A673 (cell line): Measurements from ENCODE around the gene CATSPERB. TPM values are rescaled to one million over a fixed set of nuclear protein-coding genes. Genes with fewer than 3 reads are reported as not detected.

ENCODE experiments used
- BruUV-seq: library from RNA; stranded (reverse); fragments of 400-500 nt; replicated peaks from 2 replicates; lab custom pipeline; 2021; lab: Mats Ljungman, UMichigan
- CTCF ChIA-PET: fragments of 300-600 bp; sonication (Branson Sonifier 250); formaldehyde crosslinking; loops from one replicate; lab custom pipeline; 2022; ENCODE audit warnings: antibody characterized with exemption; lab: Charles Lee
- POLR2A ChIA-PET: fragments of 300-600 bp; sonication (Branson Sonifier 250); formaldehyde crosslinking; loops from one replicate; lab custom pipeline; 2022; ENCODE audit warnings: antibody characterized with exemption; ENCODE audit not compliant: low non-redundant PET; lab: Charles Lee
- DNase-seq: peaks from one replicate; pipeline ENCODE4 v3.0.0-alpha.2; 2015; ENCODE audit warnings: low spot score
- H3K27ac ChIP-seq: fragments of 200-600 bp; sonication (generic); 2 replicates; pipeline ENCODE4 v1.5.1; 2016; ENCODE audit warnings: mixed run types, low read depth, mild to moderate bottlenecking, mixed read lengths, antibody characterized with exemption, low read length; ENCODE audit not compliant: poor library complexity, severe bottlenecking
- H3K27me3 ChIP-seq: fragments of 200-600 bp; sonication (generic); replicated peaks from 2 replicates; pipeline ENCODE4 v1.6.1; 2017; ENCODE audit warnings: mixed run types, low read depth, mild to moderate bottlenecking, mixed read lengths, antibody characterized with exemption, low read length; ENCODE audit not compliant: insufficient read depth, poor library complexity
- H3K36me3 ChIP-seq: fragments of 200-600 bp; sonication (generic); 2 replicates; pipeline ENCODE4 v1.6.1; 2016; ENCODE audit warnings: mixed run types, mild to moderate bottlenecking, mixed read lengths, antibody characterized with exemption, low read length; ENCODE audit not compliant: insufficient read depth, poor library complexity, severe bottlenecking
- H3K4me1 ChIP-seq: fragments of 200-600 bp; sonication (generic); 2 replicates; pipeline ENCODE4 v1.6.1; 2017; ENCODE audit warnings: mixed run types, mild to moderate bottlenecking, mixed read lengths, antibody characterized with exemption, low read length; ENCODE audit not compliant: insufficient read depth, poor library complexity, severe bottlenecking
- H3K4me3 ChIP-seq: fragments of 200-600 bp; sonication (generic); 2 replicates; pipeline ENCODE4 v1.5.1; 2016; ENCODE audit warnings: low read depth, mixed run types, mild to moderate bottlenecking, mixed read lengths, low read length; ENCODE audit not compliant: poor library complexity, severe bottlenecking
- H3K9me3 ChIP-seq: fragments of 200-600 bp; sonication (generic); 2 replicates; pipeline ENCODE4 v1.6.1; 2016; ENCODE audit warnings: mixed run types, low read depth, mild to moderate bottlenecking, mixed read lengths, antibody characterized with exemption, low read length; ENCODE audit not compliant: poor library complexity, severe bottlenecking
- CTCF ChIP-seq: fragments of 300-800, 200-600 bp; sonication (generic); conservative IDR thresholded peaks from 2 replicates; pipeline ENCODE4 v1.5.1; 2017; ENCODE audit warnings: low read depth, mild to moderate bottlenecking, antibody characterized with exemption, low read length, moderate library complexity, mixed read lengths
- EZH2 ChIP-seq: fragments of 200-600 bp; sonication (generic); IDR thresholded peaks from 2 replicates; pipeline ENCODE4 v1.6.1; 2017; ENCODE audit warnings: borderline replicate concordance, low read depth, mild to moderate bottlenecking, mixed read lengths, antibody characterized with exemption, low read length; ENCODE audit not compliant: poor library complexity, severe bottlenecking
- intact Hi-C: fragments of 100-400 bp; cut with micrococcal nuclease; formaldehyde crosslinking; loops from one replicate; pipeline ENCODE4 v1.10.0; 2022; ENCODE audit not compliant: unreplicated experiment
- total RNA-seq: library from RNA; stranded (reverse); gene quantifications from 2 replicates; pipeline ENCODE4 v1.2.3, GENCODE V29; 2021

The CATSPERB gene
- total RNA-seq, 1 experiment from 2014 or later: not detected

- POLR2A ChIA-PET: no interaction called here
- H3K4me3 ChIP-seq: no peak overlapping the region
- H3K27me3 ChIP-seq: peaks cover 31% of the 10 kb centered on the region
- no TSS peak for BruUV-seq
- no peak for DNase-seq
- intact Hi-C loops: no loop called here
- no peak overlapping the region for H3K27ac ChIP-seq
- CTCF ChIA-PET: no interaction called here
- no peaks in the 10 kb centered on the region for H3K36me3 ChIP-seq
- no peaks in the 10 kb centered on the region for H3K4me1 ChIP-seq
- no peaks in the 10 kb centered on the region for H3K9me3 ChIP-seq
- TF ChIP-seq CTCF (no peak), EZH2 (no peak)
Observed at GRCh38 chr14:91727121-91727520, 4.8 kb downstream of the CATSPERB start.

GRCh38 chr14:91723501-91723900, 8.4 kb downstream of the CATSPERB start:
- Histone ChIP-seq H3K4me1 (no peaks in the 10 kb centered on the region), H3K9me3 (no peaks in the 10 kb centered on the region), H3K4me3 (no peak overlapping the region), H3K36me3 (no peaks in the 10 kb centered on the region), H3K27ac (no peak overlapping the region), H3K27me3 (peaks cover 24% of the 10 kb centered on the region)
- CTCF ChIA-PET: no interaction called here
- no peak for DNase-seq
- TF ChIP-seq CTCF: no peak
- TF ChIP-seq EZH2: no peak
- no TSS peak for BruUV-seq
- POLR2A ChIA-PET: no interaction called here
- intact Hi-C loops: no loop called here

GRCh38 chr14:91722386-91722785, 9.5 kb downstream of the CATSPERB start:
- Histone ChIP-seq H3K9me3 (no peaks in the 10 kb centered on the region), H3K4me3 (no peak overlapping the region), H3K36me3 (no peaks in the 10 kb centered on the region), H3K27ac (no peak overlapping the region), H3K4me1 (no peaks in the 10 kb centered on the region), H3K27me3 (peaks cover 24% of the 10 kb centered on the region)
- BruUV-seq: no TSS peak
- DNase-seq: no peak
- CTCF ChIA-PET: no interaction called here
- no peak for TF ChIP-seq EZH2
- TF ChIP-seq CTCF: no peak
- intact Hi-C loops: no loop called here
- POLR2A ChIA-PET: no interaction called here
